ENCODE results near the gene TMEM40. TPM values are rescaled to one million over a fixed set of nuclear protein-coding genes. Genes with fewer than 3 reads are reported as not detected.

The TMEM40 gene
- total and polyA plus RNA-seq, 2 experiments from 2014 or later = 0.14 to 0.48 TPM

- ATAC-seq = no peak
- Mint-ChIP-seq H3K4me1 (peaks cover 20% of the 10 kb centered on the region; the same call in 2 of the 3 replicates), H3K4me3 (no peak overlapping the region), H3K27ac (no peak overlapping the region), H3K36me3 (ENCODE audit: low read depth) (no peaks in the 10 kb centered on the region), H3K27me3 (ENCODE audit: insufficient read depth, low read depth, poor library complexity) (peaks cover 2% of the 10 kb centered on the region), H3K9me3 (no peaks in the 10 kb centered on the region; the same call in 2 of the 3 replicates)
- no peaks in the 10 kb centered on the region for H3K9me2 ChIP-seq (ENCODE audit: insufficient read depth)
- H3K36me3 ChIP-seq (ENCODE audit: insufficient read depth) = no peaks in the 10 kb centered on the region
- DNase-seq (ENCODE audit: low spot score) = no peak
- no peaks in the 10 kb centered on the region for H3K79me2 ChIP-seq (replicated peaks; ENCODE audit: insufficient read depth)
- H4K20me1 ChIP-seq (replicated peaks; ENCODE audit: insufficient read depth) = no peaks in the 10 kb centered on the region
- H3K27ac ChIP-seq (ENCODE audit: low read depth) = no peak overlapping the region
- TF ChIP-seq EZH2 (IDR thresholded peaks at IDR 0.05; ENCODE audit: low read depth, unreplicated experiment) (no peak), ETS1 (IDR thresholded peaks at IDR 0.05) (no peak), CTCF (conservative IDR thresholded peaks at IDR 0.05; ENCODE audit: low read depth in 2 of 2) (no peak), JUNB (IDR thresholded peaks at IDR 0.05; ENCODE audit: unreplicated experiment) (no peak), ZNF114 (CRISPR knock-in tag; IDR thresholded peaks at IDR 0.05) (no peak), ZNF331 (CRISPR knock-in tag; IDR thresholded peaks at IDR 0.05; ENCODE audit: low read depth) (no peak), CREB1 (CRISPR knock-in tag; IDR thresholded peaks at IDR 0.05; ENCODE audit: low read depth) (no peak), EZH2phosphoT487 (IDR thresholded peaks at IDR 0.05; ENCODE audit: unreplicated experiment) (no peak), POLR2AphosphoS5 (IDR thresholded peaks at IDR 0.05; ENCODE audit: low read depth) (no peak), NANOG (IDR thresholded peaks at IDR 0.05; ENCODE audit: borderline replicate concordance) (no peak), STAT1 (IDR thresholded peaks at IDR 0.05; ENCODE audit: unreplicated experiment) (no peak)
- TF ChIP-seq, protein P1, sequence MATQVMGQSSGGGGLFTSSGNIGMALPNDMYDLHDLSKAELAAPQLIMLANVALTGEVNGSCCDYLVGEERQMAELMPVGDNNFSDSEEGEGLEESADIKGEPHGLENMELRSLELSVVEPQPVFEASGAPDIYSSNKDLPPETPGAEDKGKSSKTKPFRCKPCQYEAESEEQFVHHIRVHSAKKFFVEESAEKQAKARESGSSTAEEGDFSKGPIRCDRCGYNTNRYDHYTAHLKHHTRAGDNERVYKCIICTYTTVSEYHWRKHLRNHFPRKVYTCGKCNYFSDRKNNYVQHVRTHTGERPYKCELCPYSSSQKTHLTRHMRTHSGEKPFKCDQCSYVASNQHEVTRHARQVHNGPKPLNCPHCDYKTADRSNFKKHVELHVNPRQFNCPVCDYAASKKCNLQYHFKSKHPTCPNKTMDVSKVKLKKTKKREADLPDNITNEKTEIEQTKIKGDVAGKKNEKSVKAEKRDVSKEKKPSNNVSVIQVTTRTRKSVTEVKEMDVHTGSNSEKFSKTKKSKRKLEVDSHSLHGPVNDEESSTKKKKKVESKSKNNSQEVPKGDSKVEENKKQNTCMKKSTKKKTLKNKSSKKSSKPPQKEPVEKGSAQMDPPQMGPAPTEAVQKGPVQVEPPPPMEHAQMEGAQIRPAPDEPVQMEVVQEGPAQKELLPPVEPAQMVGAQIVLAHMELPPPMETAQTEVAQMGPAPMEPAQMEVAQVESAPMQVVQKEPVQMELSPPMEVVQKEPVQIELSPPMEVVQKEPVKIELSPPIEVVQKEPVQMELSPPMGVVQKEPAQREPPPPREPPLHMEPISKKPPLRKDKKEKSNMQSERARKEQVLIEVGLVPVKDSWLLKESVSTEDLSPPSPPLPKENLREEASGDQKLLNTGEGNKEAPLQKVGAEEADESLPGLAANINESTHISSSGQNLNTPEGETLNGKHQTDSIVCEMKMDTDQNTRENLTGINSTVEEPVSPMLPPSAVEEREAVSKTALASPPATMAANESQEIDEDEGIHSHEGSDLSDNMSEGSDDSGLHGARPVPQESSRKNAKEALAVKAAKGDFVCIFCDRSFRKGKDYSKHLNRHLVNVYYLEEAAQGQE (IDR thresholded peaks at IDR 0.05; ENCODE audit: unreplicated experiment) = no peak
- TF ChIP-seq, protein P2, sequence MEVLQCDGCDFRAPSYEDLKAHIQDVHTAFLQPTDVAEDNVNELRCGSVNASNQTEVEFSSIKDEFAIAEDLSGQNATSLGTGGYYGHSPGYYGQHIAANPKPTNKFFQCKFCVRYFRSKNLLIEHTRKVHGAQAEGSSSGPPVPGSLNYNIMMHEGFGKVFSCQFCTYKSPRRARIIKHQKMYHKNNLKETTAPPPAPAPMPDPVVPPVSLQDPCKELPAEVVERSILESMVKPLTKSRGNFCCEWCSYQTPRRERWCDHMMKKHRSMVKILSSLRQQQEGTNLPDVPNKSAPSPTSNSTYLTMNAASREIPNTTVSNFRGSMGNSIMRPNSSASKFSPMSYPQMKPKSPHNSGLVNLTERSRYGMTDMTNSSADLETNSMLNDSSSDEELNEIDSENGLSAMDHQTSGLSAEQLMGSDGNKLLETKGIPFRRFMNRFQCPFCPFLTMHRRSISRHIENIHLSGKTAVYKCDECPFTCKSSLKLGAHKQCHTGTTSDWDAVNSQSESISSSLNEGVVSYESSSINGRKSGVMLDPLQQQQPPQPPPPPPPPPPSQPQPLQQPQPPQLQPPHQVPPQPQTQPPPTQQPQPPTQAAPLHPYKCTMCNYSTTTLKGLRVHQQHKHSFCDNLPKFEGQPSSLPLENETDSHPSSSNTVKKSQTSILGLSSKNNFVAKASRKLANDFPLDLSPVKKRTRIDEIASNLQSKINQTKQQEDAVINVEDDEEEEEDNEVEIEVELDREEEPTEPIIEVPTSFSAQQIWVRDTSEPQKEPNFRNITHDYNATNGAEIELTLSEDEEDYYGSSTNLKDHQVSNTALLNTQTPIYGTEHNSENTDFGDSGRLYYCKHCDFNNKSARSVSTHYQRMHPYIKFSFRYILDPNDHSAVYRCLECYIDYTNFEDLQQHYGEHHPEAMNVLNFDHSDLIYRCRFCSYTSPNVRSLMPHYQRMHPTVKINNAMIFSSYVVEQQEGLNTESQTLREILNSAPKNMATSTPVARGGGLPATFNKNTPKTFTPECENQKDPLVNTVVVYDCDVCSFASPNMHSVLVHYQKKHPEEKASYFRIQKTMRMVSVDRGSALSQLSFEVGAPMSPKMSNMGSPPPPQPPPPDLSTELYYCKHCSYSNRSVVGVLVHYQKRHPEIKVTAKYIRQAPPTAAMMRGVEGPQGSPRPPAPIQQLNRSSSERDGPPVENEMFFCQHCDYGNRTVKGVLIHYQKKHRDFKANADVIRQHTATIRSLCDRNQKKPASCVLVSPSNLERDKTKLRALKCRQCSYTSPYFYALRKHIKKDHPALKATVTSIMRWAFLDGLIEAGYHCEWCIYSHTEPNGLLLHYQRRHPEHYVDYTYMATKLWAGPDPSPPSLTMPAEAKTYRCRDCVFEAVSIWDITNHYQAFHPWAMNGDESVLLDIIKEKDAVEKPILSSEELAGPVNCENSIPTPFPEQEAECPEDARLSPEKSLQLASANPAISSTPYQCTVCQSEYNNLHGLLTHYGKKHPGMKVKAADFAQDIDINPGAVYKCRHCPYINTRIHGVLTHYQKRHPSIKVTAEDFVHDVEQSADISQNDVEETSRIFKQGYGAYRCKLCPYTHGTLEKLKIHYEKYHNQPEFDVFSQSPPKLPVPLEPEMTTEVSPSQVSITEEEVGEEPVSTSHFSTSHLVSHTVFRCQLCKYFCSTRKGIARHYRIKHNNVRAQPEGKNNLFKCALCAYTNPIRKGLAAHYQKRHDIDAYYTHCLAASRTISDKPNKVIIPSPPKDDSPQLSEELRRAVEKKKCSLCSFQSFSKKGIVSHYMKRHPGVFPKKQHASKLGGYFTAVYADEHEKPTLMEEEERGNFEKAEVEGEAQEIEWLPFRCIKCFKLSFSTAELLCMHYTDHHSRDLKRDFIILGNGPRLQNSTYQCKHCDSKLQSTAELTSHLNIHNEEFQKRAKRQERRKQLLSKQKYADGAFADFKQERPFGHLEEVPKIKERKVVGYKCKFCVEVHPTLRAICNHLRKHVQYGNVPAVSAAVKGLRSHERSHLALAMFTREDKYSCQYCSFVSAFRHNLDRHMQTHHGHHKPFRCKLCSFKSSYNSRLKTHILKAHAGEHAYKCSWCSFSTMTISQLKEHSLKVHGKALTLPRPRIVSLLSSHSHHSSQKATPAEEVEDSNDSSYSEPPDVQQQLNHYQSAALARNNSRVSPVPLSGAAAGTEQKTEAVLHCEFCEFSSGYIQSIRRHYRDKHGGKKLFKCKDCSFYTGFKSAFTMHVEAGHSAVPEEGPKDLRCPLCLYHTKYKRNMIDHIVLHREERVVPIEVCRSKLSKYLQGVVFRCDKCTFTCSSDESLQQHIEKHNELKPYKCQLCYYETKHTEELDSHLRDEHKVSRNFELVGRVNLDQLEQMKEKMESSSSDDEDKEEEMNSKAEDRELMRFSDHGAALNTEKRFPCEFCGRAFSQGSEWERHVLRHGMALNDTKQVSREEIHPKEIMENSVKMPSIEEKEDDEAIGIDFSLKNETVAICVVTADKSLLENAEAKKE (CRISPR knock-in tag; IDR thresholded peaks at IDR 0.05) = no peak
- no peaks in the 10 kb centered on the region for H3F3A ChIP-seq (replicated peaks; ENCODE audit: low read depth)
- no peak overlapping the region for H3K4me2 ChIP-seq
- H2AFZ ChIP-seq = no peak overlapping the region
- no peak overlapping the region for H3K4me3 ChIP-seq
- no peaks in the 10 kb centered on the region for H3K27me3 ChIP-seq (ENCODE audit: insufficient read depth)
- H3K4me1 ChIP-seq (ENCODE audit: insufficient read depth) = peaks cover 6% of the 10 kb centered on the region
Observed at GRCh38 chr3:12780751-12781150, 21.7 kb upstream of the TMEM40 start.

All from GM23338 (cell line).